Fibroblast of lung (primary cell): ENCODE measurements around the gene INPP5A. TPM values are rescaled to one million over a fixed set of nuclear protein-coding genes. Genes with fewer than 3 reads are reported as not detected.

Experiments
- DNase-seq, 2 donors: peaks; one replicate each; pipeline versions ENCODE4 v3.0.0 to v3.0.0-alpha.2; 2010; ENCODE audit warnings: low read depth in 2 of 2
- H2AFZ ChIP-seq: 2 replicates; pipeline ENCODE4 v1.5.1; 2012; ENCODE audit warnings: low read length, control low read depth, inconsistent platforms
- H3K27ac ChIP-seq: 2 replicates; pipeline ENCODE4 v1.5.1; 2011; ENCODE audit warnings: low read length, control low read depth; ENCODE audit not compliant: insufficient read depth
- H3K27me3 ChIP-seq: 2 replicates; pipeline ENCODE4 v1.5.1; 2011; ENCODE audit warnings: mild to moderate bottlenecking, low read length; ENCODE audit not compliant: control insufficient read depth, insufficient read depth
- H3K36me3 ChIP-seq: 2 replicates; pipeline ENCODE4 v1.5.1; 2011; ENCODE audit warnings: low read length; ENCODE audit not compliant: control insufficient read depth, insufficient read depth
- H3K4me1 ChIP-seq: 2 replicates; pipeline ENCODE4 v1.5.1; 2011; ENCODE audit warnings: low read length; ENCODE audit not compliant: control insufficient read depth, insufficient read depth; ENCODE audit errors: extremely low read depth
- H3K4me2 ChIP-seq: 2 replicates; pipeline ENCODE4 v1.5.1; 2011; ENCODE audit warnings: low read length, control low read depth; ENCODE audit not compliant: insufficient read depth; ENCODE audit errors: extremely low read depth
- H3K4me3 ChIP-seq, 4 experiments: fragments of 200-600 bp in 1 of 4; sonication (generic) in 1 of 4; replicated peaks in 1 of 4; 2 replicates each; pipeline ENCODE4 v1.5.1; 2011 to 2016; ENCODE audit warnings: low read length in 4 of 4, low read depth in 3 of 4, mild to moderate bottlenecking in 3 of 4, control low read depth in 2 of 4, inconsistent platforms in 1 of 4, mixed read lengths in 1 of 4; ENCODE audit not compliant: insufficient read depth in 1 of 4; ENCODE audit errors: control extremely low read depth in 1 of 4
- H3K79me2 ChIP-seq: 2 replicates; pipeline ENCODE4 v1.5.1; 2012; ENCODE audit warnings: mild to moderate bottlenecking, low read length, inconsistent platforms; ENCODE audit not compliant: control insufficient read depth, insufficient read depth
- H3K9ac ChIP-seq: 2 replicates; pipeline ENCODE4 v1.5.1; 2011; ENCODE audit warnings: mild to moderate bottlenecking, low read length, control low read depth; ENCODE audit not compliant: insufficient read depth
- H3K9me3 ChIP-seq: 2 replicates; pipeline ENCODE4 v1.5.1; 2012; ENCODE audit warnings: low read depth, low read length; ENCODE audit not compliant: control insufficient read depth, insufficient read depth
- H4K20me1 ChIP-seq: 2 replicates; pipeline ENCODE4 v1.5.1; 2011; ENCODE audit warnings: low read length; ENCODE audit not compliant: control insufficient read depth, insufficient read depth; ENCODE audit errors: extremely low read depth
- CTCF ChIP-seq, 2 donors: IDR thresholded peaks in 1 of 2; conservative IDR thresholded peaks in 1 of 2; 1 replicate in 1 of 2; 2 replicates in 1 of 2; pipeline ENCODE4 v1.5.1; 2011 to 2012; ENCODE audit warnings: low read length in 2 of 2, control low read depth in 1 of 2, inconsistent platforms in 1 of 2, low read depth in 1 of 2, mild to moderate bottlenecking in 1 of 2
- EZH2 ChIP-seq: IDR thresholded peaks from 2 replicates; pipeline ENCODE4 v1.5.1; 2012; ENCODE audit warnings: low read length, control low read depth, mild to moderate bottlenecking; ENCODE audit errors: missing control alignments
- polyA plus RNA-seq, 2 donors: library from polyadenylated mRNA; depleted of rRNA in 1 of 2; stranded (reverse) in 1 of 2; unstranded in 1 of 2; fragments of >200 nt; gene quantifications; 2 replicates each; pipeline ENCODE4 v1.2.1, GENCODE V29; 2011 to 2012; ENCODE audit warnings: missing spikeins in 1 of 2
- total RNA-seq: library from RNA; depleted of rRNA; stranded (reverse); fragments of >200 nt; gene quantifications from 2 replicates; pipeline ENCODE4 v1.2.1, GENCODE V29; 2014

Gene INPP5A
- total and polyA plus RNA-seq, 2 donors (not counting 1 experiment from before 2014, with no cell fraction given) = 24.6 to 39.9 TPM

GRCh38 chr10:132676193-132676891 lies 138.8 kb downstream of the INPP5A start:
- no peak overlapping the region for H3K4me3 ChIP-seq
- no peaks in the 10 kb centered on the region for H3K79me2 ChIP-seq
- H4K20me1 ChIP-seq = no peaks in the 10 kb centered on the region
- no peaks in the 10 kb centered on the region for H3K9me3 ChIP-seq
- H3K9ac ChIP-seq = no peak overlapping the region
- TF ChIP-seq CTCF (conservative IDR thresholded peaks at IDR 0.05 in 1 of 2, IDR thresholded peaks at IDR 0.05 in 1 of 2; ENCODE audit: low read depth in 1 of 2, low read length in 2 of 2) (no peak), EZH2 (no peak)
- no peak overlapping the region for H3K27ac ChIP-seq
- no peaks in the 10 kb centered on the region for H3K4me1 ChIP-seq
- DNase-seq = no peak
- H3K4me2 ChIP-seq = no peak overlapping the region
- no peak overlapping the region for H2AFZ ChIP-seq
- H3K36me3 ChIP-seq = no peaks in the 10 kb centered on the region
- H3K27me3 ChIP-seq = no peaks in the 10 kb centered on the region

DNA sequence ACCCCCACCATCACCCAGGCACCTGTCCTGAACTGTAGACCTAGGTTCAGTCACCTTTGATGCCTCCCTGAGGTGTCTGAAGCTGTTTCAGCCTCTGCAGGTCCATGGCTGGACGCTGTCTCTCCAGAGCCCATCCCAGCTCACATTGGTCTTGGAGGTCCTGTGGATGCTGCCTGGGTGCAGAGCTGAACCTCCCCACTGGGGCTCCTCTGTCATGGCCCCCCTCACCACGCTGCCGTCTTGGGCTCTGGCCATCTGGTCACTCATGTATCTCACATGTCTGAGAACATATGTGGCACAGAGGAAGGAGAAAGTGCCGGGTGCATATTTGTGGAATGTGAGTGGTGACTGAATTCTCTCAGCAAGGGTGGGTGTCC lies 139.5 kb downstream of the INPP5A start:
- no peaks in the 10 kb centered on the region for H3K4me1 ChIP-seq
- no peaks in the 10 kb centered on the region for H3K27me3 ChIP-seq
- no peak for DNase-seq
- H3K9ac ChIP-seq = no peak overlapping the region
- no peak overlapping the region for H2AFZ ChIP-seq
- H3K4me2 ChIP-seq = no peak overlapping the region
- no peaks in the 10 kb centered on the region for H4K20me1 ChIP-seq
- no peaks in the 10 kb centered on the region for H3K36me3 ChIP-seq
- H3K9me3 ChIP-seq = no peaks in the 10 kb centered on the region
- TF ChIP-seq EZH2 (no peak), CTCF (conservative IDR thresholded peaks at IDR 0.05 in 1 of 2, IDR thresholded peaks at IDR 0.05 in 1 of 2; ENCODE audit: low read depth in 1 of 2, low read length in 2 of 2) (no peak)
- H3K79me2 ChIP-seq = no peaks in the 10 kb centered on the region
- H3K4me3 ChIP-seq = no peak overlapping the region
- no peak overlapping the region for H3K27ac ChIP-seq

- Histone ChIP-seq H3K9ac (no peak overlapping the region), H3K4me1 (no peaks in the 10 kb centered on the region), H3K9me3 (no peaks in the 10 kb centered on the region), H3K79me2 (no peaks in the 10 kb centered on the region), H3K27me3 (no peaks in the 10 kb centered on the region), H2AFZ (no peak overlapping the region), H3K4me2 (no peak overlapping the region), H3K4me3 (no peak overlapping the region), H3K36me3 (no peaks in the 10 kb centered on the region), H3K27ac (no peak overlapping the region), H4K20me1 (no peaks in the 10 kb centered on the region)
- TF ChIP-seq CTCF (conservative IDR thresholded peaks at IDR 0.05 in 1 of 2, IDR thresholded peaks at IDR 0.05 in 1 of 2; ENCODE audit: low read depth in 1 of 2, low read length in 2 of 2) (no peak), EZH2 (no peak)
- peak in 1 of 2 donors; percentile 11 for DNase-seq
Measured at GRCh38 chr10:132677473-132678227, 140.1 kb downstream of the INPP5A start.
